ENCODE data around the gene PIERCE2. TPM values are rescaled to one million over a fixed set of nuclear protein-coding genes. Genes with fewer than 3 reads are reported as not detected.

The PIERCE2 gene
- total RNA-seq, 1 donor from 2014 or later: 1.8 TPM

- FAIRE-seq (no peak), DNase-seq (ENCODE audit: low read depth) (peak; percentile 6)
- H3K27me3 ChIP-seq (ENCODE audit: control insufficient read depth, insufficient read depth, low read length): no peaks in the 10 kb centered on the region
- no peak overlapping the region for H3K4me3 ChIP-seq (ENCODE audit: low read depth, low read length)
- no peak for TF ChIP-seq CTCF (IDR thresholded peaks at IDR 0.05; ENCODE audit: insufficient read depth, low read length, severe bottlenecking)
- H3K36me3 ChIP-seq (ENCODE audit: control insufficient read depth, insufficient read depth, low read length): no peaks in the 10 kb centered on the region
Observed at GRCh38 chr15:55457401-55458022, 49.2 kb downstream of the PIERCE2 start.

GRCh38 chr15:55461447-55461846, 53.2 kb downstream of the PIERCE2 start:
- no peaks in the 10 kb centered on the region for H3K27me3 ChIP-seq (ENCODE audit: control insufficient read depth, insufficient read depth, low read length)
- no peaks in the 10 kb centered on the region for H3K36me3 ChIP-seq (ENCODE audit: control insufficient read depth, insufficient read depth, low read length)
- H3K4me3 ChIP-seq (ENCODE audit: low read depth, low read length): no peak overlapping the region
- no peak for DNase-seq (ENCODE audit: low read depth)
- FAIRE-seq: no peak
- TF ChIP-seq CTCF (IDR thresholded peaks at IDR 0.05; ENCODE audit: insufficient read depth, low read length, severe bottlenecking): no peak

- no peak overlapping the region for H3K4me3 ChIP-seq (ENCODE audit: low read depth, low read length)
- TF ChIP-seq CTCF (IDR thresholded peaks at IDR 0.05; ENCODE audit: insufficient read depth, low read length, severe bottlenecking): no peak
- H3K36me3 ChIP-seq (ENCODE audit: control insufficient read depth, insufficient read depth, low read length): no peaks in the 10 kb centered on the region
- FAIRE-seq (no peak), DNase-seq (ENCODE audit: low read depth) (no peak)
- H3K27me3 ChIP-seq (ENCODE audit: control insufficient read depth, insufficient read depth, low read length): no peaks in the 10 kb centered on the region
Observed at GRCh38 chr15:55468321-55468720, 60.0 kb downstream of the PIERCE2 start.

Other genes starting within 250 kb of the PIERCE2 start
- gene RSL24D1, start 211.6 kb upstream of the PIERCE2 start, total RNA-seq: 155 and 174 TPM in 2 replicates
- 7.9 and 22.9 TPM in 2 replicates for gene RAB27A, start 118.7 kb upstream of the PIERCE2 start, total RNA-seq
- 5.8 and 8.7 TPM in 2 replicates for gene PIGBOS1, start 89.4 kb upstream of the PIERCE2 start, total RNA-seq
- gene PIGB, start 89.3 kb upstream of the PIERCE2 start, total RNA-seq: 6.3 and 8.4 TPM in 2 replicates
- 91.3 and 102 TPM in 2 replicates for gene CCPG1, start 136 bp upstream of the PIERCE2 start, total RNA-seq
- gene DNAAF4, start 99.7 kb downstream of the PIERCE2 start, total RNA-seq: 0.38 and 0.53 TPM in 2 replicates
- 1.1 and 1.3 TPM in 2 replicates for gene PYGO1, start 179.8 kb downstream of the PIERCE2 start, total RNA-seq

Data from bronchial epithelial cell (primary cell).